H9 (cell line): ENCODE data around the gene SMC2. TPM values are rescaled to one million over a fixed set of nuclear protein-coding genes. Genes with fewer than 3 reads are reported as not detected.

Experiments
- DNase-seq: peaks from one replicate; pipeline ENCODE4 v3.0.0-alpha.2; 2017
- H2AFZ ChIP-seq: one replicate; pipeline ENCODE4 v1.6.1; 2013; ENCODE audit warnings: mild to moderate bottlenecking, low read length, control low read depth, moderate library complexity
- H2AK5ac ChIP-seq: 2 replicates; pipeline ENCODE4 v1.6.1; 2013; ENCODE audit warnings: low read length, control low read depth, mixed read lengths; ENCODE audit not compliant: insufficient read length
- H2BK120ac ChIP-seq: one replicate; pipeline ENCODE4 v1.6.1; 2013; ENCODE audit warnings: low read depth, mild to moderate bottlenecking, low read length, control low read depth, inconsistent platforms; ENCODE audit not compliant: poor library complexity, severe bottlenecking
- H2BK12ac ChIP-seq: 2 replicates; pipeline ENCODE4 v1.6.1; 2013; ENCODE audit warnings: low read length, control low read depth, mixed read lengths, low read depth; ENCODE audit not compliant: insufficient read length
- H2BK15ac ChIP-seq: 2 replicates; pipeline ENCODE4 v1.6.1; 2013; ENCODE audit warnings: low read depth, low read length, control low read depth
- H2BK20ac ChIP-seq: one replicate; pipeline ENCODE4 v1.6.1; 2013; ENCODE audit warnings: low read depth, mild to moderate bottlenecking, low read length, control low read depth, inconsistent platforms; ENCODE audit not compliant: poor library complexity, severe bottlenecking
- H2BK5ac ChIP-seq: 2 replicates; pipeline ENCODE4 v1.6.1; 2013; ENCODE audit warnings: low read length, control low read depth, mixed read lengths; ENCODE audit not compliant: insufficient read length
- H3K14ac ChIP-seq: 2 replicates; pipeline ENCODE4 v1.6.1; 2013; ENCODE audit warnings: low read length, control low read depth; ENCODE audit not compliant: insufficient read depth
- H3K18ac ChIP-seq: 2 replicates; pipeline ENCODE4 v1.6.1; 2013; ENCODE audit warnings: low read depth, mild to moderate bottlenecking, mixed read lengths, low read length, control low read depth; ENCODE audit not compliant: insufficient read length
- H3K23ac ChIP-seq: 2 replicates; pipeline ENCODE4 v1.6.1; 2013; ENCODE audit warnings: low read length, control low read depth, mixed read lengths, low read depth; ENCODE audit not compliant: insufficient read length
- H3K23me2 ChIP-seq: 2 replicates; pipeline ENCODE4 v1.6.1; 2013; ENCODE audit warnings: low read depth, mild to moderate bottlenecking, mixed read lengths, low read length, control low read depth; ENCODE audit not compliant: insufficient read length, poor library complexity, severe bottlenecking
- H3K27ac ChIP-seq: 2 replicates; pipeline ENCODE4 v1.5.1; 2013; ENCODE audit warnings: low read length, control low read depth, mixed read lengths, low read depth; ENCODE audit not compliant: insufficient read length
- H3K27me3 ChIP-seq: 2 replicates; pipeline ENCODE4 v1.6.1; 2013; ENCODE audit warnings: low read length, control low read depth, inconsistent platforms; ENCODE audit not compliant: insufficient read depth
- H3K4ac ChIP-seq: 2 replicates; pipeline ENCODE4 v1.6.1; 2013; ENCODE audit warnings: low read depth, mild to moderate bottlenecking, control low read depth, inconsistent platforms, low read length, moderate library complexity
- H3K4me1 ChIP-seq: 2 replicates; pipeline ENCODE4 v1.6.1; 2013; ENCODE audit warnings: low read length, control low read depth, inconsistent platforms; ENCODE audit not compliant: insufficient read depth
- H3K4me2 ChIP-seq: 2 replicates; pipeline ENCODE4 v1.6.1; 2013; ENCODE audit warnings: low read length, control low read depth, mixed read lengths; ENCODE audit not compliant: insufficient read length, insufficient read depth
- H3K56ac ChIP-seq: 2 replicates; pipeline ENCODE4 v1.6.1; 2013; ENCODE audit warnings: low read depth, mild to moderate bottlenecking, mixed read lengths, low read length, control low read depth; ENCODE audit not compliant: insufficient read length
- H3K79me1 ChIP-seq: 2 replicates; pipeline ENCODE4 v1.6.1; 2013; ENCODE audit warnings: low read depth, mild to moderate bottlenecking, moderate library complexity, low read length, control low read depth, inconsistent platforms; ENCODE audit not compliant: insufficient read depth, poor library complexity, severe bottlenecking
- H3K79me2 ChIP-seq: 2 replicates; pipeline ENCODE4 v1.6.1; 2013; ENCODE audit warnings: low read length, control low read depth, inconsistent platforms; ENCODE audit not compliant: insufficient read depth
- H3K9ac ChIP-seq: 2 replicates; pipeline ENCODE4 v1.6.1; 2013; ENCODE audit warnings: low read length, control low read depth, mixed read lengths; ENCODE audit not compliant: insufficient read length; ENCODE audit errors: extremely low read depth
- H3K9me3 ChIP-seq: one replicate; pipeline ENCODE4 v1.6.1; 2013; ENCODE audit warnings: low read depth, low read length, inconsistent platforms; ENCODE audit not compliant: control insufficient read depth
- H3T11ph ChIP-seq: one replicate; pipeline ENCODE4 v1.6.1; 2013; ENCODE audit warnings: mild to moderate bottlenecking, low read length, control low read depth, inconsistent platforms
- H4K20me1 ChIP-seq: one replicate; pipeline ENCODE4 v1.6.1; 2013; ENCODE audit not compliant: control insufficient read depth, insufficient read length, insufficient read depth
- H4K5ac ChIP-seq: 2 replicates; pipeline ENCODE4 v1.6.1; 2013; ENCODE audit warnings: low read depth, mild to moderate bottlenecking, mixed read lengths, low read length, control low read depth; ENCODE audit not compliant: insufficient read length
- H4K8ac ChIP-seq: replicated peaks from 2 replicates; pipeline ENCODE4 v1.6.1; 2013; ENCODE audit warnings: low read length, control low read depth, mixed read lengths, low read depth; ENCODE audit not compliant: insufficient read length
- H4K91ac ChIP-seq: 2 replicates; pipeline ENCODE4 v1.6.1; 2013; ENCODE audit warnings: low read depth, mild to moderate bottlenecking, moderate library complexity, mixed read lengths, low read length, control low read depth; ENCODE audit not compliant: insufficient read length
- H3K27ac Mint-ChIP-seq, 3 experiments: 2 replicates in 2 of 3; 3 replicates in 1 of 3; pipeline ENCODE4 v1.8.0; 2020 to 2021; ENCODE audit warnings: mixed read lengths in 3 of 3, mild to moderate bottlenecking in 1 of 3, moderate library complexity in 1 of 3
- H3K27me3 Mint-ChIP-seq: 2 replicates; pipeline ENCODE4 v1.8.0; 2021; ENCODE audit warnings: low read depth, mild to moderate bottlenecking, moderate library complexity, mixed read lengths
- H3K36me3 Mint-ChIP-seq, 3 experiments: 2 replicates in 2 of 3; 3 replicates in 1 of 3; pipeline ENCODE4 v1.8.0; 2020 to 2021; ENCODE audit warnings: low read depth in 3 of 3, mixed read lengths in 3 of 3; ENCODE audit not compliant: insufficient read depth in 1 of 3
- H3K4me1 Mint-ChIP-seq, 2 experiments: 2 replicates each; pipeline ENCODE4 v1.8.0; 2020; ENCODE audit warnings: mixed read lengths in 2 of 2
- H3K4me3 Mint-ChIP-seq, 2 experiments: 2 replicates in 1 of 2; 3 replicates in 1 of 2; pipeline ENCODE4 v1.8.0; 2020 to 2021; ENCODE audit warnings: mild to moderate bottlenecking in 2 of 2, mixed read lengths in 2 of 2, moderate library complexity in 1 of 2
- H3K9me3 Mint-ChIP-seq, 2 experiments: 2 replicates in 1 of 2; 3 replicates in 1 of 2; pipeline ENCODE4 v1.8.0; 2020; ENCODE audit warnings: mild to moderate bottlenecking in 2 of 2, mixed read lengths in 2 of 2, moderate library complexity in 1 of 2
- CTCF ChIP-seq: fragments of 200-600 bp; sonication (generic); conservative IDR thresholded peaks from 3 replicates; pipeline ENCODE4 v1.8.0; 2021; ENCODE audit warnings: antibody characterized with exemption, mild to moderate bottlenecking
- WGBS: extraction: QIAGEN DNeasy Blood & Tissue Kit; methylation state at CpG from one replicate; pipeline ENCODE4 v1.1.7; 2013; ENCODE audit warnings: missing lambda C conversion rate, low lambda C conversion rate, mixed read lengths; ENCODE audit not compliant: insufficient read length; ENCODE audit errors: extremely low coverage; 5-methylcytosine and 5-hydroxymethylcytosine counted together
- total RNA-seq: library from RNA; stranded (reverse); gene quantifications from 2 replicates; pipeline ENCODE4 v1.2.1, GENCODE V29; 2021

Gene SMC2
- total RNA-seq, 1 experiment from 2014 or later: 47.0 TPM

GRCh38 chr9:104144336-104144735 is 50.2 kb downstream of the SMC2 start:
- no peaks in the 10 kb centered on the region for H3K9me3 Mint-ChIP-seq
- no peak overlapping the region for H3K18ac ChIP-seq

More at GRCh38 chr9:104144336-104144735, 50.2 kb downstream of the SMC2 start:
- H3K27ac ChIP-seq: no peak overlapping the region
- H4K91ac ChIP-seq: no peak overlapping the region
- H3K9ac ChIP-seq: no peak overlapping the region
- no peak overlapping the region for H2BK120ac ChIP-seq
- H3K23me2 ChIP-seq: no peaks in the 10 kb centered on the region
- no peak overlapping the region for H3K4me2 ChIP-seq
- H2AK5ac ChIP-seq: no peak overlapping the region
- no peak overlapping the region for H2BK12ac ChIP-seq
- H3K56ac ChIP-seq: no peak overlapping the region
- H3K14ac ChIP-seq: no peak overlapping the region
- no CpG with 5 or more reads among the region's 1 CpG for WGBS
- H3K27ac Mint-ChIP-seq: no peak overlapping the region
- no peak overlapping the region for H2BK5ac ChIP-seq
- H3K4me3 Mint-ChIP-seq: no peak overlapping the region
- no peaks in the 10 kb centered on the region for H3K27me3 Mint-ChIP-seq
- no peak overlapping the region for H2BK15ac ChIP-seq
- H3K9me3 ChIP-seq: no peaks in the 10 kb centered on the region
- H4K5ac ChIP-seq: no peak overlapping the region
- no peak for DNase-seq
- H3K23ac ChIP-seq: no peak overlapping the region
- H3K4me1 ChIP-seq: no peaks in the 10 kb centered on the region
- H4K8ac ChIP-seq: no peak overlapping the region
- no peak overlapping the region for H2AFZ ChIP-seq
- H4K20me1 ChIP-seq: no peaks in the 10 kb centered on the region
- TF ChIP-seq CTCF: no peak
- no peaks in the 10 kb centered on the region for H3K79me1 ChIP-seq
- H3K27me3 ChIP-seq: no peaks in the 10 kb centered on the region
- no peaks in the 10 kb centered on the region for H3K4me1 Mint-ChIP-seq
- H2BK20ac ChIP-seq: no peak overlapping the region
- no peaks in the 10 kb centered on the region for H3K79me2 ChIP-seq
- H3T11ph ChIP-seq: no peak overlapping the region
- peaks cover 6 to 24% (median 20%) of the 10 kb centered on the region in 3 experiments; a peak in 5 of 7 replicates for H3K36me3 Mint-ChIP-seq
- H3K4ac ChIP-seq: no peak overlapping the region
